ENCODE results near the gene FAM53B.
"Not testable (repeated sequence)": the region's sequence is repeated elsewhere in the genome, so short reads cannot be mapped to it uniquely, and the experiment has no call there.

Gene FAM53B

GRCh38 chr10:124748953-124749645, 4.9 kb upstream of the FAM53B start:
- peaks cover 12% of the 10 kb centered on the region for H3K36me3 ChIP-seq
- no peak overlapping the region for H3K4me3 ChIP-seq (ENCODE audit: low read depth, low read length)
- H3K27me3 ChIP-seq (ENCODE audit: insufficient read depth, low read depth, severe bottlenecking), result no peaks in the 10 kb centered on the region
- no peaks in the 10 kb centered on the region for H3K9me3 ChIP-seq (ENCODE audit: severe bottlenecking)
- H3K27ac ChIP-seq, result no peak overlapping the region
- TF ChIP-seq, protein P1, sequence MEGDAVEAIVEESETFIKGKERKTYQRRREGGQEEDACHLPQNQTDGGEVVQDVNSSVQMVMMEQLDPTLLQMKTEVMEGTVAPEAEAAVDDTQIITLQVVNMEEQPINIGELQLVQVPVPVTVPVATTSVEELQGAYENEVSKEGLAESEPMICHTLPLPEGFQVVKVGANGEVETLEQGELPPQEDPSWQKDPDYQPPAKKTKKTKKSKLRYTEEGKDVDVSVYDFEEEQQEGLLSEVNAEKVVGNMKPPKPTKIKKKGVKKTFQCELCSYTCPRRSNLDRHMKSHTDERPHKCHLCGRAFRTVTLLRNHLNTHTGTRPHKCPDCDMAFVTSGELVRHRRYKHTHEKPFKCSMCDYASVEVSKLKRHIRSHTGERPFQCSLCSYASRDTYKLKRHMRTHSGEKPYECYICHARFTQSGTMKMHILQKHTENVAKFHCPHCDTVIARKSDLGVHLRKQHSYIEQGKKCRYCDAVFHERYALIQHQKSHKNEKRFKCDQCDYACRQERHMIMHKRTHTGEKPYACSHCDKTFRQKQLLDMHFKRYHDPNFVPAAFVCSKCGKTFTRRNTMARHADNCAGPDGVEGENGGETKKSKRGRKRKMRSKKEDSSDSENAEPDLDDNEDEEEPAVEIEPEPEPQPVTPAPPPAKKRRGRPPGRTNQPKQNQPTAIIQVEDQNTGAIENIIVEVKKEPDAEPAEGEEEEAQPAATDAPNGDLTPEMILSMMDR (IDR thresholded peaks at IDR 0.05; ENCODE audit: low read depth, low read length), result no peak
- DNase-seq, result no peak

DNA sequence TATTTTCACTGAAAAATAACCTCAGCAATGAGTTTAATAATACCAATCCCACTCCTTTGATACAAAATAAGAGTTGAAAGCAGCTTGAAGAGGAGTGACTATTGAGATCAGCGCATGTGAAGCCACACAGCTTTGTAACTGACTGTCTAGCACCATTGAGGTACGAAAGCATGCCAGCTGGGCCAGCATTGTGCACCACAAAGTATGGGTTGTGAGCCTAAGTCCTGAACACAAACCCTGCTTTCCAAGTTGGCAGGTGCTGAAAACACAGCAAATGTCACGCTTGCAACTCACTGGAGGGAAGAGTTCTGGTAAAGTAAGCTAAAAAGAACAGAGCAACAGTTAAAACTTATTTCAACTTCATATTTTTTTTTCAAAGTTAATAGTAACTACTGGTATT, 4.0 kb upstream of the FAM53B start:
- no peak overlapping the region for H3K27ac ChIP-seq
- H3K4me3 ChIP-seq (ENCODE audit: low read depth, low read length), result no peak overlapping the region
- no peaks in the 10 kb centered on the region for H3K9me3 ChIP-seq (ENCODE audit: severe bottlenecking)
- TF ChIP-seq, protein P1 (IDR thresholded peaks at IDR 0.05; ENCODE audit: low read depth, low read length), result no peak
- DNase-seq, result no peak
- peaks cover 6% of the 10 kb centered on the region for H3K36me3 ChIP-seq
- H3K27me3 ChIP-seq (ENCODE audit: insufficient read depth, low read depth, severe bottlenecking), result no peaks in the 10 kb centered on the region

- no peaks in the 10 kb centered on the region for H3K9me3 ChIP-seq (ENCODE audit: severe bottlenecking)
- H3K27me3 ChIP-seq (ENCODE audit: insufficient read depth, low read depth, severe bottlenecking), result no peaks in the 10 kb centered on the region
- no peak overlapping the region for H3K27ac ChIP-seq
- DNase-seq, result no peak
- peaks cover 6% of the 10 kb centered on the region for H3K36me3 ChIP-seq
- no peak overlapping the region for H3K4me3 ChIP-seq (ENCODE audit: low read depth, low read length)
- TF ChIP-seq, protein P1 (IDR thresholded peaks at IDR 0.05; ENCODE audit: low read depth, low read length), result no peak
Observed at GRCh38 chr10:124747745-124748144, 3.6 kb upstream of the FAM53B start.

- TF ChIP-seq, protein P1 (IDR thresholded peaks at IDR 0.05; ENCODE audit: low read depth, low read length), result no peak
- no peak for DNase-seq
- Histone ChIP-seq H3K27ac (no peak overlapping the region), H3K9me3 (ENCODE audit: severe bottlenecking) (no peaks in the 10 kb centered on the region), H3K4me3 (ENCODE audit: low read depth, low read length) (no peak overlapping the region), H3K36me3 (peaks cover 6% of the 10 kb centered on the region), H3K27me3 (ENCODE audit: insufficient read depth, low read depth, severe bottlenecking) (no peaks in the 10 kb centered on the region)
Observed at GRCh38 chr10:124746992-124747391, 2.8 kb upstream of the FAM53B start.

- not testable (repeated sequence) for H3K9me3 ChIP-seq (ENCODE audit: severe bottlenecking); H3K27me3 ChIP-seq (ENCODE audit: insufficient read depth, low read depth, severe bottlenecking); H3K4me3 ChIP-seq (ENCODE audit: low read depth, low read length); DNase-seq; H3K36me3 ChIP-seq; H3K27ac ChIP-seq
Observed at GRCh38 chr10:124746447-124746846, 2.3 kb upstream of the FAM53B start.

- TF ChIP-seq, protein P1 (IDR thresholded peaks at IDR 0.05; ENCODE audit: low read depth, low read length), result peak; percentile 22; the same call in 1 of the 2 replicates
- H3K27ac ChIP-seq, result no peak overlapping the region
- H3K27me3 ChIP-seq (ENCODE audit: insufficient read depth, low read depth, severe bottlenecking), result no peaks in the 10 kb centered on the region
Observed at GRCh38 chr10:124745673-124746072, 1.5 kb upstream of the FAM53B start.

More at GRCh38 chr10:124745673-124746072, 1.5 kb upstream of the FAM53B start:
- Histone ChIP-seq H3K4me3 (ENCODE audit: low read depth, low read length) (no peak overlapping the region), H3K9me3 (ENCODE audit: severe bottlenecking) (no peaks in the 10 kb centered on the region), H3K36me3 (peaks cover 6% of the 10 kb centered on the region)
- no peak for DNase-seq

Data from WERI-Rb-1 (cell line).